HCT116 (cell line): ENCODE measurements around the gene STRBP. TPM values are rescaled to one million over a fixed set of nuclear protein-coding genes. Genes with fewer than 3 reads are reported as not detected.

Experiments used
- ATAC-seq: fragments of 200-7000 bp; cut with Tn5 transposase; 2 replicates; pipeline ENCODE4 v1.9.1; 2020; ENCODE audit warnings: mild to moderate bottlenecking, moderate library complexity
- BruUV-seq: library from RNA; stranded (reverse); fragments of 400-500 nt; replicated peaks from 2 replicates; lab custom pipeline; 2021; lab: Mats Ljungman, UMichigan
- CTCF ChIA-PET: fragments of 300-600 bp; sonication (Branson Sonifier 250); formaldehyde crosslinking; loops from one replicate; lab custom pipeline; 2021; ENCODE audit warnings: antibody characterized with exemption; lab: Charles Lee
- POLR2A ChIA-PET: fragments of 300-600, 350-600 bp; sonication (Branson Sonifier 250); formaldehyde crosslinking; loops from one replicate; lab custom pipeline; 2021; ENCODE audit warnings: antibody characterized with exemption; lab: Charles Lee
- RAD21 ChIA-PET, 2 experiments: fragments of 300-600 bp; sonication (Branson Sonifier 250); formaldehyde crosslinking; loops; one replicate each; lab custom pipeline; 2023; ENCODE audit warnings: low total read pairs in 2 of 2; ENCODE audit not compliant: uncharacterized antibody in 2 of 2, unreplicated experiment in 2 of 2, low non-redundant PET in 1 of 2; lab: Charles Lee
- DNase-seq: peaks from one replicate; pipeline ENCODE4 v3.0.0-alpha.2; 2010; ENCODE audit warnings: low read depth, low spot score
- H2AFZ ChIP-seq: fragments of 200-600 bp; shearing (Covaris generic), sonication (generic); 2 replicates; pipeline ENCODE4 v1.6.1; 2017; ENCODE audit warnings: low read depth, mixed run types, mixed read lengths, antibody characterized with exemption, low read length; ENCODE audit not compliant: poor library complexity, severe bottlenecking
- H3K27ac ChIP-seq: 2 replicates; pipeline ENCODE4 v1.5.1; 2012; ENCODE audit warnings: low read depth, low read length
- H3K27me3 ChIP-seq: fragments of 200-600 bp; sonication (generic); 2 replicates; pipeline ENCODE4 v1.6.1; 2016; ENCODE audit warnings: mixed run types, low read length, mixed read lengths; ENCODE audit not compliant: insufficient read depth
- H3K36me3 ChIP-seq, 2 experiments: fragments of 200-500 bp in 1 of 2; fragments of 200-600 bp in 1 of 2; sonication (Bioruptor generic) in 1 of 2; sonication (generic) in 1 of 2; 2 replicates each; pipeline versions ENCODE4 v1.5.1 to v1.6.1; 2014 to 2016; ENCODE audit warnings: low read length in 2 of 2, inconsistent platforms in 1 of 2, mixed read lengths in 1 of 2, mixed run types in 1 of 2; ENCODE audit not compliant: insufficient read depth in 2 of 2, control insufficient read depth in 1 of 2
- H3K4me1 ChIP-seq, 2 experiments: fragments of 200-600 bp in 1 of 2; sonication (generic) in 1 of 2; 2 replicates each; pipeline versions ENCODE4 v1.5.1 to v1.6.1; 2012 to 2017; ENCODE audit warnings: low read length in 2 of 2, inconsistent platforms in 1 of 2, mild to moderate bottlenecking in 1 of 2, mixed read lengths in 1 of 2, mixed run types in 1 of 2, moderate library complexity in 1 of 2; ENCODE audit not compliant: insufficient read depth in 2 of 2, control insufficient read depth in 1 of 2
- H3K4me2 ChIP-seq: fragments of 200-600 bp; sonication (generic); 2 replicates; pipeline ENCODE4 v1.6.1; 2017; ENCODE audit warnings: mixed run types, low read length, mixed read lengths
- H3K4me3 ChIP-seq, 2 experiments: fragments of 200-600 bp in 1 of 2; sonication (generic) in 1 of 2; replicated peaks in 1 of 2; 2 replicates each; pipeline ENCODE4 v1.5.1; 2011 to 2016; ENCODE audit warnings: low read length in 2 of 2, control low read depth in 1 of 2, low read depth in 1 of 2, mild to moderate bottlenecking in 1 of 2, mixed read lengths in 1 of 2, mixed run types in 1 of 2
- H3K79me2 ChIP-seq: fragments of 200-600 bp; sonication (generic); 2 replicates; pipeline ENCODE4 v1.6.1; 2017; ENCODE audit warnings: mild to moderate bottlenecking, mixed run types, low read length, moderate library complexity, mixed read lengths; ENCODE audit not compliant: insufficient read depth
- H3K9ac ChIP-seq: fragments of 200-600 bp; sonication (generic); 2 replicates; pipeline ENCODE4 v1.6.1; 2016; ENCODE audit warnings: low read length, mixed read lengths
- H3K9me2 ChIP-seq: fragments of 200-600 bp; sonication (generic), shearing (Covaris generic); 2 replicates; pipeline ENCODE4 v1.6.1; 2017; ENCODE audit warnings: mixed run types, mild to moderate bottlenecking, moderate library complexity; ENCODE audit not compliant: insufficient read depth
- H3K9me3 ChIP-seq, 2 experiments: fragments of 200-500 bp in 1 of 2; fragments of 200-600 bp in 1 of 2; sonication (Bioruptor generic) in 1 of 2; sonication (generic) in 1 of 2; 2 replicates each; pipeline ENCODE4 v1.6.1; 2014 to 2017; ENCODE audit warnings: low read length in 2 of 2, mixed read lengths in 2 of 2, inconsistent platforms in 1 of 2, low read depth in 1 of 2, mild to moderate bottlenecking in 1 of 2, mixed run types in 1 of 2, moderate library complexity in 1 of 2; ENCODE audit not compliant: control insufficient read depth in 1 of 2, insufficient read depth in 1 of 2
- H4K20me1 ChIP-seq: fragments of 200-600 bp; sonication (generic), shearing (Covaris generic); 2 replicates; pipeline ENCODE4 v1.6.1; 2017; ENCODE audit warnings: mixed run types, mild to moderate bottlenecking, moderate library complexity; ENCODE audit not compliant: insufficient read depth
- ATF3 ChIP-seq: IDR thresholded peaks from 2 replicates; pipeline ENCODE4 v1.6.1; 2012
- CBX3 ChIP-seq: IDR thresholded peaks from 2 replicates; pipeline ENCODE4 v1.6.1; 2012; ENCODE audit warnings: low read depth
- CTCF ChIP-seq, 3 experiments: fragments of 200-600 bp in 1 of 3; sonication (generic) in 1 of 3; IDR thresholded peaks in 2 of 3; conservative IDR thresholded peaks in 1 of 3; 2 replicates each; pipeline ENCODE4 v1.5.1; 2012 to 2017; ENCODE audit warnings: low read depth in 2 of 3, low read length in 2 of 3, antibody characterized with exemption in 1 of 3, borderline replicate concordance in 1 of 3, control low read depth in 1 of 3, mild to moderate bottlenecking in 1 of 3, mixed read lengths in 1 of 3, mixed run types in 1 of 3, moderate library complexity in 1 of 3; ENCODE audit not compliant: insufficient read depth in 1 of 3
- EGR1 ChIP-seq: IDR thresholded peaks from 2 replicates; pipeline ENCODE4 v1.6.1; 2012; ENCODE audit warnings: low read depth
- ELF1 ChIP-seq: IDR thresholded peaks from 2 replicates; pipeline ENCODE4 v1.6.1; 2012; ENCODE audit warnings: low read depth, borderline replicate concordance
- EZH2 ChIP-seq: fragments of 200-600 bp; sonication (generic); IDR thresholded peaks from 2 replicates; pipeline ENCODE4 v1.6.1; 2017; ENCODE audit warnings: antibody characterized with exemption, mixed run types
- EZH2phosphoT487 ChIP-seq: fragments of 200-600 bp; IDR thresholded peaks from 2 replicates; pipeline ENCODE4 v1.6.1; 2018; ENCODE audit warnings: antibody characterized with exemption, borderline replicate concordance
- FOSL1 ChIP-seq: IDR thresholded peaks from 2 replicates; pipeline ENCODE4 v1.6.1; 2012; ENCODE audit warnings: low read depth
- JUND ChIP-seq: IDR thresholded peaks from 2 replicates; pipeline ENCODE4 v1.6.1; 2012
- MAX ChIP-seq: IDR thresholded peaks from 2 replicates; pipeline ENCODE4 v1.6.1; 2012
- POLR2A ChIP-seq: IDR thresholded peaks from 2 replicates; pipeline ENCODE4 v1.7.0; 2011; ENCODE audit warnings: borderline replicate concordance; ENCODE audit not compliant: insufficient read depth, insufficient read length; ENCODE audit errors: extremely low read depth
- POLR2AphosphoS5 ChIP-seq: IDR thresholded peaks from 2 replicates; pipeline ENCODE4 v1.6.1; 2011; ENCODE audit warnings: mild to moderate bottlenecking, low read depth, low read length, moderate library complexity
- REST ChIP-seq: IDR thresholded peaks from 2 replicates; pipeline ENCODE4 v1.6.1; 2012; ENCODE audit warnings: low read depth
- SIN3A ChIP-seq: IDR thresholded peaks from 2 replicates; pipeline ENCODE4 v1.6.1; 2012; ENCODE audit warnings: low read depth
- SRF ChIP-seq: IDR thresholded peaks from 2 replicates; pipeline ENCODE4 v1.6.1; 2012; ENCODE audit warnings: low read depth
- TCF7L2 ChIP-seq: IDR thresholded peaks from 2 replicates; pipeline ENCODE4 v1.7.0; 2011; ENCODE audit warnings: borderline replicate concordance, inconsistent platforms; ENCODE audit not compliant: insufficient read depth, insufficient read length; ENCODE audit errors: extremely low read depth
- YY1 ChIP-seq: IDR thresholded peaks from 2 replicates; pipeline ENCODE4 v1.6.1; 2011; ENCODE audit warnings: low read length, low read depth, moderate library complexity, mild to moderate bottlenecking; ENCODE audit not compliant: insufficient replicate concordance; ENCODE audit errors: extremely low read depth
- ZBTB33 ChIP-seq: IDR thresholded peaks from 2 replicates; pipeline ENCODE4 v1.6.1; 2011; ENCODE audit warnings: mild to moderate bottlenecking, low read length, moderate library complexity; ENCODE audit not compliant: insufficient replicate concordance; ENCODE audit errors: extremely low read depth
- ZFX ChIP-seq: fragments of 450-650 bp; IDR thresholded peaks from 2 replicates; pipeline ENCODE4 v1.6.1; 2017
- ZNF274 ChIP-seq: fragments of 200-500 bp; sonication (Bioruptor generic); IDR thresholded peaks from 2 replicates; pipeline ENCODE4 v1.6.1; 2014; ENCODE audit warnings: mild to moderate bottlenecking, low read depth, low read length, inconsistent platforms
- intact Hi-C: fragments of 100-400 bp; cut with micrococcal nuclease; formaldehyde crosslinking; loops from 2 replicates; pipeline ENCODE4 v1.10.0; 2022
- total RNA-seq: library from RNA; stranded (reverse); gene quantifications from one replicate; pipeline ENCODE4 v1.2.1, GENCODE V29; 2021; ENCODE audit not compliant: unreplicated experiment

Gene STRBP
- total RNA-seq, 1 experiment from 2014 or later: 30.4 TPM

- H3K4me2 ChIP-seq: no peak overlapping the region
- RAD21 ChIA-PET: no interaction called here
- no peaks in the 10 kb centered on the region for H3K4me1 ChIP-seq
- CTCF ChIA-PET: no interaction called here
- H3K79me2 ChIP-seq: peaks cover 15% of the 10 kb centered on the region
- no peaks in the 10 kb centered on the region for H3K27me3 ChIP-seq
- BruUV-seq: no TSS peak
- no peak overlapping the region for H3K4me3 ChIP-seq
- H2AFZ ChIP-seq: no peak overlapping the region
- intact Hi-C loops: no loop called here
- DNase-seq: no peak
- H3K9ac ChIP-seq: no peak overlapping the region
- no peaks in the 10 kb centered on the region for H4K20me1 ChIP-seq
- H3K36me3 ChIP-seq: no peaks in the 10 kb centered on the region
- no peaks in the 10 kb centered on the region for H3K9me2 ChIP-seq
- TF ChIP-seq SRF (no peak), CBX3 (no peak), FOSL1 (no peak), ATF3 (no peak), REST (no peak), EGR1 (no peak), ZBTB33 (no peak), POLR2AphosphoS5 (no peak), YY1 (no peak), CTCF (IDR thresholded peaks at IDR 0.05 in 2 of 3, conservative IDR thresholded peaks at IDR 0.05 in 1 of 3; ENCODE audit: borderline replicate concordance in 1 of 3, insufficient read depth in 1 of 3, low read depth in 2 of 3, low read length in 2 of 3) (no peak), ZNF274 (no peak), SIN3A (no peak), ZFX (no peak), TCF7L2 (no peak), ELF1 (no peak), JUND (no peak), EZH2phosphoT487 (no peak), EZH2 (no peak), MAX (no peak), POLR2A (no peak)
- POLR2A ChIA-PET: no interaction called here
- no peak overlapping the region for H3K27ac ChIP-seq
- H3K9me3 ChIP-seq: no peaks in the 10 kb centered on the region
- ATAC-seq: no peak
Measured at GRCh38 chr9:123206065-123206464, 62.3 kb downstream of the STRBP start.
